ENCODE measurements around the gene KIRREL1.

Gene KIRREL1

GRCh38 chr1:158112994-158113758 is 119.7 kb downstream of the KIRREL1 start:
- Histone ChIP-seq H3K36me3 (no peaks in the 10 kb centered on the region), H3K4me3 (ENCODE audit: low read depth in 1 of 2, low read length in 1 of 2) (no peak overlapping the region), H3K4me1 (ENCODE audit: control insufficient read depth in 1 of 2, insufficient read depth in 1 of 2, low read depth in 1 of 2, low read length in 1 of 2) (peaks cover 7 to 10% of the 10 kb centered on the region in 2 experiments), H3K27ac (no peak overlapping the region), H3K9me3 (no peaks in the 10 kb centered on the region), H3K27me3 (peaks cover 89% of the 10 kb centered on the region)
- TF ChIP-seq CTCF (IDR thresholded peaks at IDR 0.05), result no peak

- H3K4me3 ChIP-seq (ENCODE audit: low read depth in 1 of 2, low read length in 1 of 2), result no peak overlapping the region
- H3K27ac ChIP-seq, result no peak overlapping the region
- H3K9me3 ChIP-seq, result no peaks in the 10 kb centered on the region
- TF ChIP-seq CTCF (IDR thresholded peaks at IDR 0.05), result no peak
- H3K27me3 ChIP-seq, result peaks cover 95% of the 10 kb centered on the region
- no peaks in the 10 kb centered on the region for H3K36me3 ChIP-seq
- peaks cover 7 to 12% of the 10 kb centered on the region in 2 experiments for H3K4me1 ChIP-seq (ENCODE audit: control insufficient read depth in 1 of 2, insufficient read depth in 1 of 2, low read depth in 1 of 2, low read length in 1 of 2)
Observed at GRCh38 chr1:158113759-158114127, 120.3 kb downstream of the KIRREL1 start.

GRCh38 chr1:158115126-158115525 is 121.7 kb downstream of the KIRREL1 start:
- Histone ChIP-seq H3K9me3 (no peaks in the 10 kb centered on the region), H3K27me3 (peaks cover 99% of the 10 kb centered on the region), H3K4me1 (ENCODE audit: control insufficient read depth in 1 of 2, insufficient read depth in 1 of 2, low read depth in 1 of 2, low read length in 1 of 2) (peaks cover 7 to 12% of the 10 kb centered on the region in 2 experiments), H3K27ac (no peak overlapping the region), H3K4me3 (ENCODE audit: low read depth in 1 of 2, low read length in 1 of 2) (no peak overlapping the region), H3K36me3 (no peaks in the 10 kb centered on the region)
- no peak for TF ChIP-seq CTCF (IDR thresholded peaks at IDR 0.05)

- Histone ChIP-seq H3K9me3 (no peaks in the 10 kb centered on the region), H3K36me3 (no peaks in the 10 kb centered on the region), H3K4me1 (ENCODE audit: control insufficient read depth in 1 of 2, insufficient read depth in 1 of 2, low read depth in 1 of 2, low read length in 1 of 2) (peaks cover 7 to 12% of the 10 kb centered on the region in 2 experiments), H3K27me3 (peaks cover 99% of the 10 kb centered on the region), H3K4me3 (ENCODE audit: low read depth in 1 of 2, low read length in 1 of 2) (no peak overlapping the region), H3K27ac (no peak overlapping the region)
- TF ChIP-seq CTCF (IDR thresholded peaks at IDR 0.05), result no peak
Observed at GRCh38 chr1:158116311-158117167, 123.1 kb downstream of the KIRREL1 start.

GRCh38 chr1:158117854-158118704 is 124.6 kb downstream of the KIRREL1 start:
- H3K9me3 ChIP-seq, result no peaks in the 10 kb centered on the region
- no peak overlapping the region for H3K27ac ChIP-seq
- TF ChIP-seq CTCF (IDR thresholded peaks at IDR 0.05), result no peak
- peaks cover 7 to 12% of the 10 kb centered on the region in 2 experiments for H3K4me1 ChIP-seq (ENCODE audit: control insufficient read depth in 1 of 2, insufficient read depth in 1 of 2, low read depth in 1 of 2, low read length in 1 of 2)
- peaks cover 98% of the 10 kb centered on the region for H3K27me3 ChIP-seq
- H3K36me3 ChIP-seq, result no peaks in the 10 kb centered on the region
- peak overlapping the region in 1 of 2 experiments; percentile 6 for H3K4me3 ChIP-seq (ENCODE audit: low read depth in 1 of 2, low read length in 1 of 2)

Data from neutrophil (primary cell).